ENCODE measurements around the gene UBLCP1.
"Not testable (repeated sequence)": the region's sequence is repeated elsewhere in the genome, so short reads cannot be mapped to it uniquely, and the experiment has no call there.

The UBLCP1 gene

GRCh38 chr5:159262859-159263568 is at the start of gene UBLCP1:
Gene UBLCP1 (plus strand): TSS chr5:159263290. CDS start chr5:159268916, 5,626 bp downstream.
- DNase-seq (ENCODE audit: low read depth in 2 of 2): peak; percentile 49 to 54

- no peak for DNase-seq (ENCODE audit: low read depth in 2 of 2)
These were observed 48.4 kb upstream of the UBLCP1 start for GRCh38 chr5:159214486-159215271.

- DNase-seq (ENCODE audit: low read depth in 2 of 2): no peak
These were observed 47.2 kb upstream of the UBLCP1 start for GRCh38 chr5:159215886-159216285.

GRCh38 chr5:159216454-159216853 is 46.6 kb upstream of the UBLCP1 start:
- no peak for DNase-seq (ENCODE audit: low read depth in 2 of 2)

GRCh38 chr5:159217236-159217635 is 45.9 kb upstream of the UBLCP1 start:
- DNase-seq (ENCODE audit: low read depth in 2 of 2): no peak

GRCh38 chr5:159218595-159219023 is 44.5 kb upstream of the UBLCP1 start:
- DNase-seq (ENCODE audit: low read depth in 2 of 2): peak; percentile 58 to 61

GRCh38 chr5:159220206-159220605 is 42.9 kb upstream of the UBLCP1 start:
- no peak for DNase-seq (ENCODE audit: low read depth in 2 of 2)

GRCh38 chr5:159223469-159223868 is 39.6 kb upstream of the UBLCP1 start:
- DNase-seq (ENCODE audit: low read depth in 2 of 2): no peak

- no peak for DNase-seq (ENCODE audit: low read depth in 2 of 2)
These were observed 38.6 kb upstream of the UBLCP1 start for GRCh38 chr5:159224471-159224870.

- DNase-seq (ENCODE audit: low read depth in 2 of 2): no peak
These were observed 36.6 kb upstream of the UBLCP1 start for GRCh38 chr5:159226451-159226850.

- DNase-seq (ENCODE audit: low read depth in 2 of 2): no peak
These were observed 35.6 kb upstream of the UBLCP1 start for GRCh38 chr5:159227452-159227851.

GRCh38 chr5:159228097-159228496 is 35.0 kb upstream of the UBLCP1 start:
- not testable (repeated sequence) for DNase-seq (ENCODE audit: low read depth in 2 of 2)

- no peak for DNase-seq (ENCODE audit: low read depth in 2 of 2)
These were observed 32.4 kb upstream of the UBLCP1 start for GRCh38 chr5:159230657-159231056.

- no peak for DNase-seq (ENCODE audit: low read depth in 2 of 2)
These were observed 31.9 kb upstream of the UBLCP1 start for GRCh38 chr5:159231167-159231566.

- not testable (repeated sequence) for DNase-seq (ENCODE audit: low read depth in 2 of 2)
These were observed 27.1 kb upstream of the UBLCP1 start for GRCh38 chr5:159235871-159236520.

GRCh38 chr5:159240301-159240870 is 22.7 kb upstream of the UBLCP1 start:
- peak in 1 of 2 experiments; percentile 20 for DNase-seq (ENCODE audit: low read depth in 2 of 2)

GRCh38 chr5:159241946-159242552 is 21.0 kb upstream of the UBLCP1 start:
- no peak for DNase-seq (ENCODE audit: low read depth in 2 of 2)

GRCh38 chr5:159242656-159243055 is 20.4 kb upstream of the UBLCP1 start:
- no peak for DNase-seq (ENCODE audit: low read depth in 2 of 2)

- DNase-seq (ENCODE audit: low read depth in 2 of 2): no peak
These were observed 19.7 kb upstream of the UBLCP1 start for GRCh38 chr5:159243385-159243784.

GRCh38 chr5:159244163-159244562 is 18.9 kb upstream of the UBLCP1 start:
- no peak for DNase-seq (ENCODE audit: low read depth in 2 of 2)

- no peak for DNase-seq (ENCODE audit: low read depth in 2 of 2)
These were observed 18.2 kb upstream of the UBLCP1 start for GRCh38 chr5:159244890-159245289.

- no peak for DNase-seq (ENCODE audit: low read depth in 2 of 2)
These were observed 13.9 kb upstream of the UBLCP1 start for GRCh38 chr5:159249158-159249557.
